Neural progenitor cell (in vitro differentiated cells): ENCODE results near the gene TSHZ2. TPM values are rescaled to one million over a fixed set of nuclear protein-coding genes. Genes with fewer than 3 reads are reported as not detected.

ENCODE experiments used
- DNase-seq: peaks from one replicate; pipeline ENCODE4 v3.0.0-alpha.2; 2016; ENCODE audit warnings: low spot score
- H2AFZ ChIP-seq: fragments of 200-600 bp; sonication (generic); replicated peaks from 2 replicates; pipeline ENCODE4 v1.6.1; 2016; ENCODE audit warnings: antibody characterized with exemption
- H3F3A ChIP-seq: fragments of 200-600 bp; sonication (generic); 2 replicates; pipeline ENCODE4 v1.6.1; 2016; ENCODE audit warnings: antibody characterized with exemption, low read depth
- H3K27ac ChIP-seq: fragments of 200-600 bp; sonication (generic); 2 replicates; pipeline ENCODE4 v1.5.1; 2016; ENCODE audit warnings: mild to moderate bottlenecking
- H3K27me3 ChIP-seq: fragments of 200-600 bp; sonication (generic); 2 replicates; pipeline ENCODE4 v1.6.1; 2016; ENCODE audit warnings: mild to moderate bottlenecking, moderate library complexity
- H3K36me3 ChIP-seq: fragments of 200-600 bp; sonication (generic); 2 replicates; pipeline ENCODE4 v1.5.1; 2016
- H3K4me1 ChIP-seq: fragments of 200-600 bp; sonication (generic); 2 replicates; pipeline ENCODE4 v1.6.1; 2016; ENCODE audit warnings: mixed run types
- H3K4me2 ChIP-seq: fragments of 200-600 bp; sonication (generic); 2 replicates; pipeline ENCODE4 v1.6.1; 2016
- H3K4me3 ChIP-seq: fragments of 200-600 bp; sonication (generic); 2 replicates; pipeline ENCODE4 v1.5.1; 2016
- H3K79me2 ChIP-seq: fragments of 200-600 bp; sonication (generic); 2 replicates; pipeline ENCODE4 v1.6.1; 2016; ENCODE audit warnings: low read depth
- H3K9ac ChIP-seq: fragments of 200-600 bp; sonication (generic); 2 replicates; pipeline ENCODE4 v1.6.1; 2016
- H3K9me3 ChIP-seq: fragments of 200-600 bp; sonication (generic); 2 replicates; pipeline ENCODE4 v1.5.1; 2016; ENCODE audit warnings: low read depth
- H4K20me1 ChIP-seq: fragments of 200-600 bp; sonication (generic); 2 replicates; pipeline ENCODE4 v1.6.1; 2016; ENCODE audit warnings: low read depth
- H3K27ac Mint-ChIP-seq: 3 replicates; pipeline ENCODE4 v1.8.0; 2021; ENCODE audit warnings: mixed read lengths
- H3K27me3 Mint-ChIP-seq: 2 replicates; pipeline ENCODE4 v1.8.0; 2022; ENCODE audit warnings: low read depth, mild to moderate bottlenecking, inconsistent platforms, moderate library complexity, mixed read lengths; ENCODE audit not compliant: insufficient read depth
- H3K36me3 Mint-ChIP-seq: 3 replicates; pipeline ENCODE4 v1.8.0; 2021; ENCODE audit warnings: mixed read lengths
- H3K4me1 Mint-ChIP-seq: 3 replicates; pipeline ENCODE4 v1.8.0; 2021; ENCODE audit warnings: mixed read lengths
- H3K4me3 Mint-ChIP-seq: 3 replicates; pipeline ENCODE4 v1.8.0; 2021; ENCODE audit warnings: mild to moderate bottlenecking, moderate library complexity, mixed read lengths
- H3K9me3 Mint-ChIP-seq: 3 replicates; pipeline ENCODE4 v1.8.0; 2020; ENCODE audit warnings: mixed read lengths
- EZH2 ChIP-seq: fragments of 200-600 bp; sonication (generic); IDR thresholded peaks from 2 replicates; pipeline ENCODE4 v1.6.1; 2017; ENCODE audit warnings: antibody characterized with exemption, mild to moderate bottlenecking, moderate library complexity
- EZH2phosphoT487 ChIP-seq: fragments of 200-600 bp; sonication (generic); IDR thresholded peaks from 2 replicates; pipeline ENCODE4 v1.6.1; 2017; ENCODE audit warnings: antibody characterized with exemption
- total RNA-seq: library from RNA; depleted of rRNA; stranded (reverse); fragments of >200 nt; gene quantifications from 2 replicates; pipeline ENCODE4 v1.2.3, GENCODE V29; 2015; ENCODE audit warnings: low replicate concordance
- TF ChIP-seq, protein P1 (sequence below): fragments of 200-600 bp; sonication (generic); IDR thresholded peaks from 2 replicates; pipeline ENCODE4 v1.5.1; 2017; ENCODE audit warnings: antibody characterized with exemption, mild to moderate bottlenecking

TSHZ2 gene
- total RNA-seq, 1 donor from 2014 or later, result 1.8 TPM

DNA sequence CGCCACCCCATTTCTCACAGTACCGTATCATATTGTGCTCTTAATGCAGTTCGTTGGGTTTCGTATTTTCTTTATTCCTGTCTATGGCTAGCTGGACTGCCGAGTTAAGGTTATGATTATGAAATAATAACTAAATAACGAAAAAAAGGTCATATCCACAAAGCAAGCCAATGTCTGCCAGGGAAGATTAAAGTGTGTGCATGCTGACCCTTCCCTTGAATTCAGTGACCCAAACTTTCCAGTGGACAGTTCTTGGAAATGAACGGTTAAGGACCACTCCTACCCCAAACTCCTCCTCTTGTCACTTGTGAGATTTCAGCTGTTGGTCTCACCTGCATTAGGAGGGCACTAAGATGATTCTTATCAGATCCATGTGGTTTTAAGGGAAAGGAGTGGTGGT, 449.9 kb downstream of the TSHZ2 start:
- TF ChIP-seq EZH2 (no peak), EZH2phosphoT487 (no peak)
- TF ChIP-seq, protein P1, sequence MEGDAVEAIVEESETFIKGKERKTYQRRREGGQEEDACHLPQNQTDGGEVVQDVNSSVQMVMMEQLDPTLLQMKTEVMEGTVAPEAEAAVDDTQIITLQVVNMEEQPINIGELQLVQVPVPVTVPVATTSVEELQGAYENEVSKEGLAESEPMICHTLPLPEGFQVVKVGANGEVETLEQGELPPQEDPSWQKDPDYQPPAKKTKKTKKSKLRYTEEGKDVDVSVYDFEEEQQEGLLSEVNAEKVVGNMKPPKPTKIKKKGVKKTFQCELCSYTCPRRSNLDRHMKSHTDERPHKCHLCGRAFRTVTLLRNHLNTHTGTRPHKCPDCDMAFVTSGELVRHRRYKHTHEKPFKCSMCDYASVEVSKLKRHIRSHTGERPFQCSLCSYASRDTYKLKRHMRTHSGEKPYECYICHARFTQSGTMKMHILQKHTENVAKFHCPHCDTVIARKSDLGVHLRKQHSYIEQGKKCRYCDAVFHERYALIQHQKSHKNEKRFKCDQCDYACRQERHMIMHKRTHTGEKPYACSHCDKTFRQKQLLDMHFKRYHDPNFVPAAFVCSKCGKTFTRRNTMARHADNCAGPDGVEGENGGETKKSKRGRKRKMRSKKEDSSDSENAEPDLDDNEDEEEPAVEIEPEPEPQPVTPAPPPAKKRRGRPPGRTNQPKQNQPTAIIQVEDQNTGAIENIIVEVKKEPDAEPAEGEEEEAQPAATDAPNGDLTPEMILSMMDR, result no peak

DNA sequence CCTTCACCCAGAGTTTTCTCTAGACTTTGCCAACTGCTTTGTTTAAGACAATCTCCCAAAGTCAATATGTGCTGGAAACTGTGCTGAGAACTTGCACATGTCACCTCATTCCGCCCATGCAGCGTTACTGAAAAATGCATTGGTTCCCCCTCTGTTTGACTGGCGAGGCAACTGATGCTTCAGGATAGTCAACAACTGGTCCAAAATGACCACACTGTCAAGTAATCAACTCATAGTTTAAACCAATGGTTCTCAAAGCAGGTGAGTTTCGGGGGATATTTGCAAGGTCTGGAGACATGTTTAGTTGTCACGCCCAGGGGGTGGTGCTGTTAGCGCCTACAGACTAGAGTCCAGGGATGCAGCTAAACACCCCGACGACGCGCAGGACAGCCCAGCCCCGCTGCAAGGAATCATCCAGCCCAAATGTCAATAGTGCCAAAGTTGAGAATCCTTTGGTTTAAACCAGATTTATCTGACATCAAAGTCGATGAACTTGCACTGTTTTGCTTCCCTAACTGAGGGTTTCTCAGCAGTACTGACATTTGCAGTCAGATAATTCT, 451.5 kb downstream of the TSHZ2 start:
- Histone ChIP-seq H2AFZ (no peak overlapping the region), H3K4me3 (no peak overlapping the region), H4K20me1 (no peaks in the 10 kb centered on the region), H3K4me2 (no peak overlapping the region), H3K27me3 (no peaks in the 10 kb centered on the region), H3K9ac (no peak overlapping the region), H3K36me3 (no peaks in the 10 kb centered on the region), H3K4me1 (peaks cover 7% of the 10 kb centered on the region), H3F3A (no peaks in the 10 kb centered on the region), H3K79me2 (no peaks in the 10 kb centered on the region), H3K9me3 (no peaks in the 10 kb centered on the region), H3K27ac (no peak overlapping the region)
- Mint-ChIP-seq H3K9me3 (peaks cover 5% of the 10 kb centered on the region), H3K4me1 (peaks cover 11% of the 10 kb centered on the region), H3K27ac (no peak overlapping the region), H3K27me3 (no peaks in the 10 kb centered on the region), H3K4me3 (no peak overlapping the region), H3K36me3 (peaks cover 2% of the 10 kb centered on the region)
- DNase-seq, result no peak
- TF ChIP-seq, protein P1, result no peak
- no peak for TF ChIP-seq EZH2phosphoT487
- TF ChIP-seq EZH2, result no peak

More for the DNA sequence above, 449.9 kb downstream of the TSHZ2 start:
- Histone ChIP-seq H3K9ac (no peak overlapping the region), H2AFZ (no peak overlapping the region), H3K79me2 (no peaks in the 10 kb centered on the region), H4K20me1 (no peaks in the 10 kb centered on the region), H3F3A (no peaks in the 10 kb centered on the region), H3K4me1 (peaks cover 7% of the 10 kb centered on the region), H3K27me3 (no peaks in the 10 kb centered on the region), H3K36me3 (no peaks in the 10 kb centered on the region), H3K4me2 (no peak overlapping the region), H3K9me3 (no peaks in the 10 kb centered on the region), H3K4me3 (no peak overlapping the region), H3K27ac (no peak overlapping the region)
- no peak for DNase-seq
- Mint-ChIP-seq H3K27ac (no peak overlapping the region), H3K36me3 (peaks cover 2% of the 10 kb centered on the region), H3K4me1 (peaks cover 10% of the 10 kb centered on the region), H3K27me3 (no peaks in the 10 kb centered on the region), H3K4me3 (no peak overlapping the region), H3K9me3 (peaks cover 2% of the 10 kb centered on the region)

DNA sequence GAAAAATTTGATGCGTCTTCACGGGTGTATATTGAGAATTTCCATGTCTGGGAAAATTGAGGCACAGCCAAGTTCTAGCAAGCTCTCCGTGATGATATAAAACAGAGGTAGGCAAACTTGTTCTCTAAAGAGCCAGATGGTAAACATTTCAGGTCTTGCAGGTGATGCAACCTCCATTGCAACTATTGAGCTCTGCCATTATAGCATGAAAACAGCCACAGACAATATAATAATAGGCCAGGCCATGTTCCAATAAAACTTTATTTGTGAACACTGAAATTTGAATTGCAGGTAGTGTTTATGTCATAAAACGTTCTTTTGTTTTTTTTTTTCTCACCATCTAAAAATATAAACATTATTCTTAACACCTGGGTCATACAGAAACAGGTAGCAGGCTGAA, 453.3 kb downstream of the TSHZ2 start:
- H3K4me3 Mint-ChIP-seq, result no peak overlapping the region
- Histone ChIP-seq H3K4me1 (peaks cover 7% of the 10 kb centered on the region), H3K4me2 (no peak overlapping the region), H3K36me3 (no peaks in the 10 kb centered on the region), H3K9me3 (no peaks in the 10 kb centered on the region), H3F3A (no peaks in the 10 kb centered on the region), H3K4me3 (no peak overlapping the region), H3K79me2 (no peaks in the 10 kb centered on the region), H4K20me1 (no peaks in the 10 kb centered on the region), H2AFZ (no peak overlapping the region), H3K27ac (no peak overlapping the region), H3K9ac (no peak overlapping the region), H3K27me3 (no peaks in the 10 kb centered on the region)
- DNase-seq, result no peak
- peaks cover 2% of the 10 kb centered on the region for H3K36me3 Mint-ChIP-seq
- H3K27ac Mint-ChIP-seq, result no peak overlapping the region
- H3K4me1 Mint-ChIP-seq, result peaks cover 11% of the 10 kb centered on the region
- peaks cover 14% of the 10 kb centered on the region for H3K9me3 Mint-ChIP-seq
- TF ChIP-seq EZH2phosphoT487, result no peak
- TF ChIP-seq EZH2, result no peak
- TF ChIP-seq, protein P1, result no peak
- no peaks in the 10 kb centered on the region for H3K27me3 Mint-ChIP-seq
